GM18870 (cell line): ENCODE results near the gene LRFN2.

Experiments used
- ATAC-seq: cut with Tn5 transposase; IDR thresholded peaks from one replicate; pipeline ENCODE4 v1.9.1; 2021; ENCODE audit warnings: moderate library complexity; ENCODE audit not compliant: unreplicated experiment

The LRFN2 gene

GRCh38 chr6:40353197-40353966 lies 233.8 kb downstream of the LRFN2 start:
- no peak for ATAC-seq

GRCh38 chr6:40352527-40353170 lies 234.5 kb downstream of the LRFN2 start:
- no peak for ATAC-seq

- no peak for ATAC-seq
Observed at GRCh38 chr6:40352006-40352405, 235.2 kb downstream of the LRFN2 start.

GRCh38 chr6:40350747-40351217 lies 236.4 kb downstream of the LRFN2 start:
- no peak for ATAC-seq

DNA sequence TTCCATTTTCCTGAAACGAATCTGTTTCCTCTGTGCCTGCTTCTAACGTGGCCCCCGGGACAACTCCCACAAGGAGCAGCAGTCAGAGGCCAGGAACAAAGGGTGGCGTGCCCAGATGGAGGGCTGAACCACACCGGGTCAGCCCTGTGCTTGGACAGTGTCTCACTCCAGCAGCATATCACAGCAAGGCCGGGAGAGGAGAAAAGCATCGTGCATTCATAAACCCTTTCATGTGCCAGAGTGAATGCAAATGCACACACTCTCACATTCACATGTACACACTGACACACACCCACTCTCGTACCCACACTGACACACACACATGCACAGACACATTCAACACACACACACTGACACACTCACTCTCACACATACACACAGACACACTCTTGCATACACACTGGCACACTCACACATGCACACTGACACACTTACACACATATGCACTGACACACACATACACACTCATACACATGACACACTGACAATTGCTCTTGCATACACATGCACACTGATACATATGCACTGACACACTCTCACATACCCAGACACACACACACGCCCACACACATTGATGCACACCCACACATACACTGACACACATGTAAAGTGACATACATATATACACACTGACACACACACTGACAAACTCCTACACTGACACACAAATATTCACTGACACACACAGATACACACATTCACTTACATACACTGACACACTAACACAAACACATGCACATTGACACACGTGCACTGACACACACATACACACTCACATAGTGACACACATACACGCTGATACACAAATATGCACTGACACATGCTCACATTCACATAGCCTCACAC lies 237.0 kb downstream of the LRFN2 start:
- no peak for ATAC-seq

GRCh38 chr6:40349123-40349900 lies 237.9 kb downstream of the LRFN2 start:
- ATAC-seq, result no peak

- ATAC-seq, result no peak
Observed at GRCh38 chr6:40348591-40348990, 238.6 kb downstream of the LRFN2 start.

DNA sequence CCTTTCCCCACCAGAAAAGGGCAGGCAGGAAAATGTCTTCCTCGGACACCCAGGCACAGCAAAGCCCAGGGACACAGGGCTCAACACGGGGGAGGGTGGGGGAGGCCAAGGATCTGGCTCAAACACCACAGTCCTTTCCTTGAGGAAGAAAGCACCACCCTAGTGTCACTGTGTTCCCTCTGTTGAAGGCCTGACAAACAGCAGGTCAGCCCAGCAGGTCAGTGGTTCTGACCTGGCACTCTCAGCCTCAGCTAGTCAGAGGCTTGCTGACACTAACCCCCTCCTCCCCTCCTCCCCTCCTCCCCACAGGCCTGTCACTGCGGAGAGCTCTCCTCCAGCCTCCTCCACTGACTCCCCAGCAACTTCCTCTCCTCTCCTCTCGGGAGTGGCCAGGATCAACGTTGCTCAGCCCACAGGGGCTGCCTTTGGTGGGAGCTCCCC lies 239.6 kb downstream of the LRFN2 start:
- no peak for ATAC-seq

DNA sequence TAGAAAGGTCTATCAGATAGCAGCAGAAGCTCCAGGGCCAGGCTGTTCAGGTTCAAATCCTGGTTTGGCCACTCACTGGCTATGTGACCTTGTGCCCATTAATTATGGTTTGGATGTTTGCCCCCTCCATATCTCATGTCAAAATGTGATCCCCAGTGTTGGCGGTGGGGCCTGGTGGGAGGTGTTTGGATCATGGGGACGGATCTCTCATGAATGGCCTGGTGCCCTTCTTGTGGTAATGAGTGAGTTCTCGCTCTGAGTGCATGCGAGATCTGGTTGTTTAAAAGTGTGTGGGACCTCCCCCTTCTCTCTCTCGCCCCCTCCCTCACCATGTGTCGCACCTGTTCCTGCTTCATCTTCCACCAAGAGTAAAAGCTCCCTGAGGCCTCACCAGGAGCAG lies 240.9 kb downstream of the LRFN2 start:
- ATAC-seq, result no peak

- no peak for ATAC-seq
Observed at GRCh38 chr6:40344566-40345167, 242.5 kb downstream of the LRFN2 start.

DNA sequence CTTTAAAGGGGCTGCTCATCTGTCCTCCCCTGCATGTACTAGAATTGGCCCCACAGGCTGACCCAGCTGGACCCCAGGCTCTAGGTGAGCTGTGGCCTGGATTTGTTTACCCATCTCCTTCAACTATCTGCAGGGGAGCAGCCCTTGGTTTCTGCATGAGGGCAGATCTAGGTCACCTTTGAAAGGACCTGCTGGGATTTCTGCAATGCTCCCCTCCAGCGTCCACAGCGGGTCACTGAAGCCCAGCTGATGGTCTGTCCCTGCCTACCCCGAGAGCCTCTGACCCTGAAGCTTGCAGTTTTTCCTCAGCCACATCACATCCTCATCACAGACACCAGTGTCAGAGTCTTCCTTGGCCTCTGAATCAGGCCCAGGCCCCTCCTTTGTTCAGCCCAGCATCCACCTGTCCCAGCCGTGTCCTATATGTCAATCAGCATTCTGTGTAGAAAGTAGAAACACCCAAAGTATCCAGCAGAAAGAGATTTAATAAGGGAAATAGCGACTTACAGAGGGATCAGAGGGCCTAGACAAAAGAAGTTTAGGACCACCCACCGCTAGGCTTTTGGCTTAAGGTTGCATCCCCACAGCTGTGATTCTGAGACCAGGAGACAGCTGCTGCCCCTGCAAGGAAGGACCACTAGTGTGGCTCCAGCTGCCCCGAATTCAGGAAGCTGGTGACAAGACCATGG lies 243.1 kb downstream of the LRFN2 start:
- no peak for ATAC-seq

DNA sequence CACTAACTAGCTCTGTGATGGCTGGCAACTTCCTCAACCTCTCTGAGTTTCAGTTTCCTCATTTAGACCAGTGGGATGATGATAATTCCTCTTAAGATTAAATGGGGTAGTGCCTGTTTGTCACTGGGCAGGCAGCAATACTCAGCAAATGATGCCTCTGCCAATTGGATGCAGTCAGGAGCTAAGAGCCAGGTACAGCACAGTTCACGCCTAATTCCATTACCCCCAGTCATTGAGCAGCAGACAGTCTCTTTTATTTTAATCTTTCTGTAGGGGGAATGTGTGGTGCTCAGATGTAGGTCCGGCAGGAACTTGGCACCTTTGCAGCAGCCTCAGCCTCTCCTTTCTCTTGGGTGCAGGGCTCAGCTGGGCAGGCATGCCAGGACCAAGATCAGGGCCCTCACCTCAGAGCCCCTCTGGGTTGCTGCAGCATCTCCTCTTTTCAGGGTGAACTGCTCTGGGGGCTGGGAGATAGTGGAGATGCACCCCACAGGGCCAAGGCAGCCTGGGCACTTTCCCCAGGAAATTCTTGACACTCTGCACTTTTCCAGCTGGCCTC lies 243.8 kb downstream of the LRFN2 start:
- no peak for ATAC-seq

- no peak for ATAC-seq
Observed at GRCh38 chr6:40342723-40343122, 244.4 kb downstream of the LRFN2 start.

- no peak for ATAC-seq
Observed at GRCh38 chr6:40341726-40342125, 245.4 kb downstream of the LRFN2 start.
